GM23338 (cell line): ENCODE measurements around the gene OAS2. TPM values are rescaled to one million over a fixed set of nuclear protein-coding genes. Genes with fewer than 3 reads are reported as not detected.

ENCODE experiments used
- ATAC-seq: fragments of 200-7000 bp; cut with Tn5 transposase; 3 replicates; pipeline ENCODE4 v1.9.1; 2020
- DNase-seq: peaks from one replicate; pipeline ENCODE4 v3.0.0-alpha.2; 2015; ENCODE audit warnings: low spot score
- H2AFZ ChIP-seq: fragments of 200-600 bp; sonication (generic); 2 replicates; pipeline ENCODE4 v1.8.0; 2016; ENCODE audit warnings: antibody characterized with exemption, mild to moderate bottlenecking, moderate library complexity
- H3F3A ChIP-seq: fragments of 200-600 bp; sonication (generic); replicated peaks from 2 replicates; pipeline ENCODE4 v1.8.0; 2017; ENCODE audit warnings: antibody characterized with exemption, mixed run types, low read depth
- H3K27ac ChIP-seq: fragments of 200-600 bp; sonication (generic); 2 replicates; pipeline ENCODE4 v1.6.1; 2016; ENCODE audit warnings: low read depth
- H3K27me3 ChIP-seq: fragments of 200-600 bp; sonication (generic); 2 replicates; pipeline ENCODE4 v1.8.0; 2016; ENCODE audit warnings: mild to moderate bottlenecking, mixed run types, moderate library complexity; ENCODE audit not compliant: insufficient read depth
- H3K36me3 ChIP-seq: fragments of 200-600 bp; sonication (generic); 2 replicates; pipeline ENCODE4 v1.8.0; 2016; ENCODE audit warnings: mild to moderate bottlenecking; ENCODE audit not compliant: insufficient read depth
- H3K4me1 ChIP-seq: fragments of 200-600 bp; sonication (generic); 2 replicates; pipeline ENCODE4 v1.8.0; 2016; ENCODE audit warnings: mild to moderate bottlenecking, moderate library complexity; ENCODE audit not compliant: insufficient read depth
- H3K4me2 ChIP-seq: fragments of 200-600 bp; sonication (generic); 2 replicates; pipeline ENCODE4 v1.7.1; 2017; ENCODE audit warnings: mixed run types
- H3K4me3 ChIP-seq: fragments of 200-600 bp; sonication (generic); 2 replicates; pipeline ENCODE4 v1.6.1; 2016; ENCODE audit warnings: mixed run types
- H3K79me2 ChIP-seq: fragments of 200-600 bp; sonication (generic); replicated peaks from 2 replicates; pipeline ENCODE4 v1.8.0; 2017; ENCODE audit warnings: mild to moderate bottlenecking; ENCODE audit not compliant: insufficient read depth
- H3K9me2 ChIP-seq: fragments of 200-600 bp; sonication (generic); 2 replicates; pipeline ENCODE4 v1.8.0; 2017; ENCODE audit not compliant: insufficient read depth
- H4K20me1 ChIP-seq: fragments of 200-600 bp; sonication (generic); replicated peaks from 2 replicates; pipeline ENCODE4 v1.8.0; 2017; ENCODE audit warnings: mild to moderate bottlenecking; ENCODE audit not compliant: insufficient read depth
- H3K27ac Mint-ChIP-seq: 2 replicates; pipeline ENCODE4 v1.8.0; 2020; ENCODE audit warnings: inconsistent platforms, mild to moderate bottlenecking, moderate library complexity, mixed read lengths
- H3K27me3 Mint-ChIP-seq: 3 replicates; pipeline ENCODE4 v1.8.0; 2022; ENCODE audit warnings: low read depth, mild to moderate bottlenecking, moderate library complexity, mixed read lengths, inconsistent platforms; ENCODE audit not compliant: insufficient read depth, poor library complexity
- H3K36me3 Mint-ChIP-seq: 3 replicates; pipeline ENCODE4 v1.8.0; 2021; ENCODE audit warnings: low read depth, mild to moderate bottlenecking, inconsistent platforms, moderate library complexity, mixed read lengths
- H3K4me1 Mint-ChIP-seq: 3 replicates; pipeline ENCODE4 v1.8.0; 2020; ENCODE audit warnings: mild to moderate bottlenecking, inconsistent platforms, mixed read lengths
- H3K4me3 Mint-ChIP-seq: 3 replicates; pipeline ENCODE4 v1.8.0; 2021; ENCODE audit warnings: moderate library complexity, mild to moderate bottlenecking, inconsistent platforms, mixed read lengths
- H3K9me3 Mint-ChIP-seq: 3 replicates; pipeline ENCODE4 v1.8.0; 2020; ENCODE audit warnings: moderate library complexity, mild to moderate bottlenecking, inconsistent platforms, mixed read lengths
- CTCF ChIP-seq, 2 experiments: fragments of 200-600 bp in 1 of 2; sonication (generic) in 1 of 2; conservative IDR thresholded peaks; 2 replicates each; pipeline versions ENCODE4 v1.5.1 to v1.6.1; 2016 to 2017; ENCODE audit warnings: antibody characterized with exemption in 2 of 2, low read depth in 2 of 2, mild to moderate bottlenecking in 2 of 2, moderate library complexity in 1 of 2
- ETS1 ChIP-seq: IDR thresholded peaks from 2 replicates; pipeline ENCODE4 v1.6.1; 2016; ENCODE audit warnings: antibody characterized with exemption
- NANOG ChIP-seq: IDR thresholded peaks from 2 replicates; pipeline ENCODE4 v1.6.1; 2016; ENCODE audit warnings: antibody characterized with exemption, borderline replicate concordance
- REST ChIP-seq: IDR thresholded peaks from one replicate; pipeline ENCODE4 v1.6.1; 2018; ENCODE audit warnings: antibody characterized with exemption; ENCODE audit not compliant: unreplicated experiment
- STAT1 ChIP-seq: IDR thresholded peaks from one replicate; pipeline ENCODE4 v1.6.1; 2016; ENCODE audit warnings: antibody characterized with exemption; ENCODE audit not compliant: unreplicated experiment
- ZNF114 ChIP-seq: fragments of 250-450 bp; sonication (Bioruptor Pico); IDR thresholded peaks from 2 replicates; pipeline ENCODE4 v1.5.0; 2020; ENCODE audit warnings: mild to moderate bottlenecking, moderate library complexity
- ZNF331 ChIP-seq: fragments of 250-450 bp; sonication (Bioruptor Pico); IDR thresholded peaks from 2 replicates; pipeline ENCODE4 v1.5.0; 2020; ENCODE audit warnings: low read depth, mild to moderate bottlenecking, moderate library complexity
- polyA plus RNA-seq: library from polyadenylated mRNA; unstranded; fragments of >200 nt; fragmentation: Nextera tagmentation; extraction: Ambion mirVana; gene quantifications from 2 replicates; pipeline ENCODE4 v1.2.1, GENCODE V29; 2016
- total RNA-seq: library from RNA; depleted of rRNA; stranded (reverse); fragments of >200 nt; shearing (Covaris generic); gene quantifications from 2 replicates; pipeline ENCODE4 v1.2.3, GENCODE V29; 2014

Gene OAS2
- total and polyA plus RNA-seq, 2 experiments from 2014 or later: 0.10 TPM; not detected in 1

- TF ChIP-seq ETS1: no peak
Measured at GRCh38 chr12:112978163-112979040, at the start of gene OAS2 (continued).

- Histone ChIP-seq H3K4me1 (no peaks in the 10 kb centered on the region), H3K27me3 (no peaks in the 10 kb centered on the region), H2AFZ (no peak overlapping the region), H3K4me2 (no peak overlapping the region), H3K36me3 (no peaks in the 10 kb centered on the region), H4K20me1 (no peaks in the 10 kb centered on the region), H3K79me2 (no peaks in the 10 kb centered on the region), H3K9me2 (no peaks in the 10 kb centered on the region), H3F3A (no peaks in the 10 kb centered on the region), H3K4me3 (no peak overlapping the region), H3K27ac (no peak overlapping the region)
- Mint-ChIP-seq H3K27ac (no peak overlapping the region), H3K36me3 (peaks cover 4% of the 10 kb centered on the region; the same call in 2 of the 3 replicates), H3K4me3 (no peak overlapping the region), H3K9me3 (peaks cover 18% of the 10 kb centered on the region), H3K27me3 (peaks cover 3% of the 10 kb centered on the region), H3K4me1 (peaks cover 10% of the 10 kb centered on the region)
- ATAC-seq (peak; percentile 56), DNase-seq (peak; percentile 45)
- TF ChIP-seq CTCF (conservative IDR thresholded peaks at IDR 0.05; ENCODE audit: low read depth in 2 of 2): peak; percentile 51 to 71
- no peak for TF ChIP-seq NANOG
Measured at GRCh38 chr12:112928978-112929377, 49.3 kb upstream of the OAS2 start.

- no peaks in the 10 kb centered on the region for H3K79me2 ChIP-seq
- H4K20me1 ChIP-seq: no peaks in the 10 kb centered on the region
- Mint-ChIP-seq H3K4me1 (peaks cover 10% of the 10 kb centered on the region), H3K36me3 (peaks cover 4% of the 10 kb centered on the region; the same call in 2 of the 3 replicates), H3K27ac (no peak overlapping the region), H3K9me3 (peaks cover 18% of the 10 kb centered on the region), H3K27me3 (peaks cover 3% of the 10 kb centered on the region), H3K4me3 (no peak overlapping the region)
- no peaks in the 10 kb centered on the region for H3K9me2 ChIP-seq
- no peaks in the 10 kb centered on the region for H3K27me3 ChIP-seq
- H3K27ac ChIP-seq: no peak overlapping the region
- no peak overlapping the region for H2AFZ ChIP-seq
- H3K4me3 ChIP-seq: no peak overlapping the region
- ATAC-seq (no peak), DNase-seq (no peak)
- H3K36me3 ChIP-seq: no peaks in the 10 kb centered on the region
- H3F3A ChIP-seq: no peaks in the 10 kb centered on the region
- H3K4me2 ChIP-seq: no peak overlapping the region
- H3K4me1 ChIP-seq: no peaks in the 10 kb centered on the region
- no peak for TF ChIP-seq ZNF114 (CRISPR knock-in tag)
- no peak for TF ChIP-seq ZNF331
- no peak for TF ChIP-seq REST
- TF ChIP-seq STAT1: no peak
Measured at GRCh38 chr12:112929715-112930114, 48.6 kb upstream of the OAS2 start.
